GM18858 (cell line): ENCODE results near the gene CRADD.
"Not testable (repeated sequence)": the region's sequence is repeated elsewhere in the genome, so short reads cannot be mapped to it uniquely, and the experiment has no call there.

ENCODE experiments used
- ATAC-seq: cut with Tn5 transposase; IDR thresholded peaks from one replicate; pipeline ENCODE4 v1.9.1; 2021; ENCODE audit not compliant: unreplicated experiment

CRADD gene

GRCh38 chr12:93756288-93756687 lies 79.1 kb downstream of the CRADD start:
- ATAC-seq = no peak

DNA sequence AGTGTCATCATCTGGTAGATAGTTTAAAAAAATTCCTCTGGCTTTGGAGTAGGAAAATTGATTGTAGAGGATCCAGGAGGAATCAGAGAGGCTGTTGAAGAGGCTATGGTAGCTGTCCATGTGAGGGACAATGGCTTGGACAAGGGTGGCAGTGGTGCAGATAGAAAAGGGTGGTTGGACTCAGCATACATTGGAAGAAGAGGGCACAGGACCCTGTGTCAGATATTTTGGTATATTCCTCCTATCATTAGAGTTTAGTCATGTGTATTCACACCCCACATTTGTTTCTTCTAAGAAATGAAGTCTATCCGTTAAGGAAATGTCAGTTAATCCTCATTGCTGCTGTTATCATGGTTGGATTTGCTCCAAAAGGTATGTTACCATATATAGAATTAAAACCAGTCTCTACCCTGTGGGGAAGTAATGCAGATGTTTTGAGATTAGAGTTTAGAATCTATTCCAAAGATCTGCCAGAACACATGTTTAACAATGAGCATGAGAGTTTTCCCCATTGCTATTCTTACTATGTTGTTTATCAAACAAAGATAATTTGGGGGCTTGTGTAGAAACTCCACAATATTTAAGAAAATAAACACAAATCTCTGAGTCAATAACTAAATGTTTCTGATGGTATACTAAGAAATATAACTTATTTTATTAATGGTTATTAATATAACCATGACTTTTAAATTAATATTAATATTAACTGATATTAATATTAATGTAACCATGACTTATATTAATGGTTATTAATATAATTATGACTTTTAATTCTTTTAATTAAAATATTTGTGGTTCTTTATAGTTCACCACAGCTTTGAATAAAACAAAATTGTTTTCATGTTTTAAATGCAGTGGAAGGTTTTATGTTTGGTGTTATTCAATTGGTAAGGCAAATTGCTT lies 80.9 kb downstream of the CRADD start:
- ATAC-seq = no peak

GRCh38 chr12:93758801-93759373 lies 81.7 kb downstream of the CRADD start:
- ATAC-seq = no peak

DNA sequence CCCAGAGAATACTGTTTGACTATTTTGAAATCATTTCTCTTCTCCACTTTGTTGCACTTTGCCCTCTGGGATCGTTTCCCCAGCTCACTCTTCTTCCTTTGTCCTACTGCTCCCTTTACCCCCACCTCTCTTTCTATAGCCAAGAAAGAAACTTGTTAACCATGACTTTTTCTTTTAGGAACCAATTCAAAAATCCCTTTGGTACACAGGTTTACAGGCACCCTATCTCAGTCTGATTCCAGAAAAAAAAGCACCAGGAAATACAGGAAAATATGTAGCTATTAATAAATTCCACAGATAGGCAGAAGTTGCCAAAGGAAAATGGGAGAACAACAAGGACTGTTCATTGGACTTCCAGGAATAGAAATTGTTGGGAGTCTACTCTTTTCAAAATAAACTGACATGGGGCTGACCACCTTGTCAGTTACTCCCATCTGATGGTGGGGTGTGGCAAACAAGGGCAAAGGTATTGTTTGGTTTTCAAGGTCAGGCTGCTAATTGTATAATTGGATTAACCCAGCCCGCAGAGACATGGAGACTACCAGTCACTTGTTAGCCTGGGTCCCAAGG lies 82.4 kb downstream of the CRADD start:
- no peak for ATAC-seq

- ATAC-seq = no peak
Observed at GRCh38 chr12:93760275-93760875, 83.2 kb downstream of the CRADD start.

DNA sequence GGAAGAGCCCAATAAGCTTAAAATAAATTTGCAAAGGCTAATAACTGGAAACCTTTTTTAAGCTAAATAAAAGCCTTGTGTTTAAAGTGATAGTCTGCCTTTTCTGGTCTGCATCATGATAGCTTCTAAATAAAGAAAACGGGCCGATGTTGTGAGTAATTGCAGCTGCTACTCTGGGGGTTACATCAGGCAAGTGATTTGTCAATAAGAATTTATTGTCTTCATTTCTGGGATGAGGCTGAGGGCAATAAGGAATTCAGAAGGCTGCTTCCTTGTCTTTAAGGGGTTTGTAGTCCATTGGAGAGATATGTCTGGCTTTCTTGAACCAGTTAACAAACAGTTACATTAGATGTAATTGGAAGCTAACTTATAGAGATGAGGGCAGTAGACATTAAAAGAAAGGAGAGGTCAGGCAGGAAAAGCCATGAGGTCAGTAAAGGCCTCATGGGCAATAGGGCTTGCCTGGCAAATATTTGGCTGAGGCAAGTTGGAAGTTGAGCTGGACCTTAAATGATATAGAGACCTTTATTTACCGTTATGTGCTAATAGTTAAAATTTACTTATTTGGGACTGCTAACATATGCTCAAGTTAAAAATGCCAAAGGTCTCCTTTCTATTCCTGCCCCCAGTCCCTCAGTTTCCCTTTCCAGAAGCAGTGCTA lies 85.0 kb downstream of the CRADD start:
- ATAC-seq = no peak

DNA sequence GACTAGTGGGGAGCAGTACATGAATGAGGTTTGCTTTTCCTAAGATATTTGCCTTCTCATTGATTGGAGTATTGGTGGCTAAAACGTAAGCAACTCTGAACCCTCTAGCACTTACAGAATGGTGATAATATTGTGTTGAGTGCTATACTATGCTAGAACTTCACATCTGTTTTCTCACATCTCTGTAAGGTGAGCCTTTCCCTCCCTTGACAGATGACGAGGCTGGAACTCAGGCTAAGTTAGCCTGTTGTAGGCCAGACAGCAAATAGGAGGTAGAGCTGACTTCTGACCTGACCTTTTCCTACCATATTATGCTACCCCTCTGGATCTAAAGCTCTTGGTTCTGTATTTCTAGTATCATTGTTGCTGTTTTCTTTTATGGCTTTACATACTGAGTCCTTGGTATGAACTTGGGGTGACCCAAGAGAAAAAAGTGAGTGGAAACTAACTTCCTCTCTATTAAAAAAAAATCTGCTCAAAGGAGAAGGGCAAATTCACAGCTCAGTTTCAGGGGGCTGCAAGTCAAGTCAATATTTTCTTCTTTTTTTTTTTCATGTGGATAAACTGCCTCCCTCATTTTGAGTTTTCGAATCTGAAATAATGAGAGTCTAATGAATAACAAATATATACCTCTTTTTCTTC lies 85.9 kb downstream of the CRADD start:
- no peak for ATAC-seq

DNA sequence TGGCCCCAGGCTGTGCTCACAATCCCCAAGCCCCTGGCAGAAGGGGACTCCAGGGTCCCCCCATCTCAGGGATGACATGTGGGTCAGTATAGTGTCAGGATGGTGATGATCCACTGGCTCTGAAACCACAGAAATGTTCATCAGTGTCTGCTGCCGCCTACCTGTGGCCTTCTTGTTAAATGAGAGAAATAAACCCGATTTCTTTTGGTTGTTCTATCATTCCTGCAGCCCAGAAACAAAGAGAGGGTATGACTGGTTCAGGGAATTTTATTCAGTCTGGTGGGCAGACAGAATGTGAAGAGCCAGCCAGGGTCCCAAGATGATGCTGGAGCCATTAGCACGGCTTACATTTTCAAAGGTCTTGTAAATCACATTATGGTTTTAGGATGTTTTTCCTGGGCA lies 86.6 kb downstream of the CRADD start:
- ATAC-seq = no peak

GRCh38 chr12:93766371-93766770 lies 89.2 kb downstream of the CRADD start:
- ATAC-seq = no peak

- ATAC-seq = no peak
Observed at GRCh38 chr12:93766796-93767523, 89.8 kb downstream of the CRADD start.

DNA sequence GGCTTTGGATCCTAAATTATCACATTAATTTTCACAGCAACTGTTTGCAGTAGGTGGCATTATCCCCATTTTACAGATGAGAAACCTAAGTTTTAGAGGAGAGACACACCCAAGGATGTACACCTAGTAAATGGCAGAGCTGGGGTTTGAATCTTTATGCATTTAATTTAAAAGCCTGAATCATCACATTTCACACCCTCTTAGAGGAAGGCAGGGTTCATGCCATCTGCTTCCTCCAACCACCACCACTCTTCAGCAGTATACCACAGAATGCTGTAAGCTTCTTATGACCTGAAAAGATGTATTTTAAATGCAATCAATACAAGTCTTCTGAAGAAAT lies 90.3 kb downstream of the CRADD start:
- no peak for ATAC-seq

DNA sequence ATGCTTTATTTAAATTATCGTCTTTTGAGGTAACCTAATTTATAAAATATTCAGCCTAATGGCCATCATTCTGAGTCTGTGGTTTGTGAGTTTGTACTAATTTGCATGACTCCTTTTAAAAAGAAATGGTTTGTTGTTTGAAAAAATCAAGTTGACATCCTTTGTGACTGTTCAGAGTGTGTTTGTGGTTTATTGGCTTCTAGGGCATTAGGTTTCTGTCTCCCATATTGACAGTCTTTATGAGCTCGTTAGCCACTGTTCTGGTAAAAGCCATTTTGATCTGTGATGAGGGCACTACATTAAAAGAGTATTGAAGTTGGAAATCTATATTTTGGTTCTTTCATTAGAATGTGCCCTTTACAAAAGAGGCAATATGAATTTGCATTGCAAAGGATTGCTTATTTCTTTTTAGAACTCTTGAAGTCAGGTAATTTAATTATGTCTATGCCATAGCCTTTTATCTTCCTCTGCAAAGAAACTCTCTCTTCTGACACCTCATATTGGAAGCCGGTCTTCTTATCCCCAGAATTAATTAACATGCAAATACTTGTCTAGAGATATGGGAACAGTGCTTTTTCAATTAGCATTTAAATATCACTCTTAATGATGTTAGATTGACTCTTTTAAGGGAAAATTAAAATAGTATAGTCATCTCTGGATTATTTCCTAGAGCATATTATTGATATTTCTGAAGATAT lies 95.0 kb downstream of the CRADD start:
- ATAC-seq = no peak

DNA sequence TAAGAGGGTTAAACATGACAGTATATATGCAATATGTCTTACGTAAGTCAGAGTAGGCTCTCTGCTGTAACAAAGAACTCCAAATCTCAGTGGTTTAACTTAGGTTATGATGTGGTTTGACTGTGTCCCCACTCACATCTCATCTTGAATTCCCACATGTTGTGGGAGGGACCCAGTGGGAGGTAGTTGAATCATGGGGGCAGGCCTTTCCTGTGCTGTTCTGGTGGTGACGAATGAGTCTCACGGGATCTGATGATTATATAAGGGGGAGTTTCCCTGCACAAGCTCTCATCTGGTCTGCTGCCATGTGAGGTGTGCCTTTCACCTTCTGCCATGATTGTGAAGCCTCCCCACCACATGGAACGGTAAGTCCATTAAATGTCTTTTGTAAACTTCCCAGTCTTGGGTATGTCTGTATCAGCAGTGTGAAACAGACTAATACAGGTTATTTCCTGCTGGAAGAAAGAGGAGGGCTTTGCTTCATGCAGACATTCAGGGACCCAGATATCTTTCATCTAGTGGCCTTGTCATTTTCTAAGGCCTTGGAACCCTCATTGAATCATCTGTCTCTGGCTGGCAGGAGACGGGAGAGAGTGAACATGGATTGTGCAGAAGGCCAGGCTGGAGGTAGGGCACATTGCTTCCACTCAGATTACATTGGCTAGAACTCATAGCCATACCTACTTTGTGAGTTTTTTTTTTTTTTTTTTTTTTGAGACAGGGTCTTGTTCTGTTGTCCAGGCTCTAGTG lies 96.1 kb downstream of the CRADD start:
- ATAC-seq = no peak

DNA sequence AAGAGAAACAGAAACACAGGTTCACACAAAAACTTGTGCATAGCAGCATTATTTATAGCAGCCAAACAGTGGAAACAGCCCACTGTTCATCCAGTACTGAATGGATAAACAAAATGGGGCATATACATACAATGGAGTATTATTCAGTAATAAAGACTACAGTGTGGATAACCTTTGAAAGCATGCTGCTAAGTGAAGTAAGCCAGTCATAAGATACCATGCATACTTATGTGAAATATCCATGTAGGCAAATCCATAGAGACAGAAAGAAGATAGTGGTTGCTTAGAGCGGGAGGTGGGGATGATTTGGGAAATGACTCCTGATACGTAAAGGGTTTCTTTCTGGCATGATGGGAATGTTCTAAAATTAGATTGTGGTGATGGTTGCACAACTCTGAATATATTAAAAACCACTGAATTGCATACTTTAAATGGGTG lies 99.4 kb downstream of the CRADD start:
- ATAC-seq = no peak

DNA sequence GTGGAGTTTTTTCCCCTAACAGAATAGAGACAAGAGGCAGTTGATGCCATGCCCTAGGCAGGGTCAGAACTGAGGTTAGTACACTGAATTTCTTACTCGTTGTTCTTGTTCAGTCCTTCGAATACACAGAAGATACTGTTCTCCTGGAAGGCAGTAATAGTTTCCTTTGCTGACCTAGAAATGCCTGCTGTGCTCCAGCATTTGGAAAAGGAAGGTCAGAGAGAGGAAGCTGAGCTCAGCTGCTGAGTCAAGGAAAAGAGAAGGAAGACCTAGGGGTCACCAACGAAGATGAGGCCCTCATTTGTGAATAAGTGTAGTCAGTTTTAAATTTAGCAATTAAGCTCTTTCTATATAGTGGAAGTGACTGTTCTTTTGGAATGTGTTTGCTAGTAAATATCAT lies 100.1 kb downstream of the CRADD start:
- ATAC-seq = no peak

DNA sequence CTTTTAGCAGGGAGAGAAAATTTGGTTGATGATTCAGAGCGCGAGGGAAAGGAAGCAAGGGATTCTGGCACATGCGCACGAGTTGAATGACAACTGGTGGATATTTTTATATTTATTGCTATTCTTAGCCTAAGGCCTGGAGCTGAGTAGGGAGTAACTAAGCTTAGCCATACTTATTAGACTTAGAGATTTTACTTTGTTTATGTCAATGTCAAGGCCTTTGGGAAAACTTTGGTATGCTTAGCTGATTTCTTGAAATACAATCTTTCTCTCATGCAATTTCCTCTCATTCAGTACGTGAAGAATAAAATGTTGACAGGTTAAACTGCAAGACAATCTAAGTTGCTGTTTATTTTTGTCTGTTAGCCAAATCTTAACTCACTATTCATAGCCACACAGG lies 101.1 kb downstream of the CRADD start:
- ATAC-seq = no peak

DNA sequence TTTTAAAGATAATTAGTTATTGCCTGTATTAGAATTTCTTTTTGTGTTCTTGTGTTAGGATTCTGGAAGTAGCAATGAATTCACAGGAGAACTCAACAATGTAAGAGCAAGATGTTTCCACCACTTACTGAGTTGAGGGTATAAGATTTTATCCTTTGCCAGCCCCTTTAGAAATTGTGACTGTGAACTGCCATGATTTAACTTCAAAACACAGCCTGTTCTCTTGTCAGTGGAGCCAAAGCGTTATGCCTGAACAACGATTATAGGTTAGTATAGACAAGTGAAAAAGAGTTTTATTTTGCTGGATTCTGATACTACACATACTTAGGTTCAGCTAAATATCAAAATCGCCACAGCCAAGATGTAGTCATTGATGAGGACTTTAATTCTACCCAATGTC lies 101.6 kb downstream of the CRADD start:
- no peak for ATAC-seq

GRCh38 chr12:93780101-93780641 lies 103.0 kb downstream of the CRADD start:
- ATAC-seq = no peak

DNA sequence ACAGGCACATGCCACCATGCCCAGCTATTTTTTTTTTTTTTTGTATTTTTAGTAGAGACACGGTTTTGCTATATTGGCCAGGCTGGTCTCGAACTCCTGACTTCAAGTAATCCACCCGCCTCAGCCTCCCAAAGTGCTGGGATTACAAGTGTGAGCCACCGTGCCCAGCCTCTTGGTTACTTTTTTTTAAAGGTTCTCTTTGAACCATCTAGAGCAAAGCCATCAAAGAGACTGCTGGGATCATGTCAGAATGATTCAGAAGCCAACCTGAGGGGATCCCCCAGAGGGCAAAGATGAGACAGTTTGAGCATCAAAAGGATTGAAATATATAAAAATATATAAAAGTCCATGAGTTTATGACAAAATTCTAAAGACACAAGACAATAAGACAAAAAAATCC lies 103.7 kb downstream of the CRADD start:
- not testable (repeated sequence) for ATAC-seq
